ENCODE measurements around the gene CDK6.

Gene CDK6

GRCh38 chr7:92644406-92645113 is 191.8 kb downstream of the CDK6 start:
- no peak for DNase-seq (ENCODE audit: low read depth)

- DNase-seq (ENCODE audit: low read depth) = no peak
Observed at GRCh38 chr7:92643821-92644220, 192.6 kb downstream of the CDK6 start.

- peak; percentile 42 for DNase-seq (ENCODE audit: low read depth)
Observed at GRCh38 chr7:92641921-92642511, 194.4 kb downstream of the CDK6 start.

GRCh38 chr7:92639966-92640365 is 196.4 kb downstream of the CDK6 start:
- no peak for DNase-seq (ENCODE audit: low read depth)

- DNase-seq (ENCODE audit: low read depth) = no peak
Observed at GRCh38 chr7:92639213-92639896, 197.0 kb downstream of the CDK6 start.

GRCh38 chr7:92636018-92636560 is 200.3 kb downstream of the CDK6 start:
- no peak for DNase-seq (ENCODE audit: low read depth)

- DNase-seq (ENCODE audit: low read depth) = no peak
Observed at GRCh38 chr7:92635538-92635937, 200.8 kb downstream of the CDK6 start.

GRCh38 chr7:92634924-92635519 is 201.4 kb downstream of the CDK6 start:
- no peak for DNase-seq (ENCODE audit: low read depth)

GRCh38 chr7:92634205-92634604 is 202.2 kb downstream of the CDK6 start:
- no peak for DNase-seq (ENCODE audit: low read depth)

GRCh38 chr7:92633211-92633906 is 203.0 kb downstream of the CDK6 start:
- no peak for DNase-seq (ENCODE audit: low read depth)

- DNase-seq (ENCODE audit: low read depth) = no peak
Observed at GRCh38 chr7:92632791-92633190, 203.6 kb downstream of the CDK6 start.

- DNase-seq (ENCODE audit: low read depth) = no peak
Observed at GRCh38 chr7:92631850-92632487, 204.4 kb downstream of the CDK6 start.

- peak; percentile 13 for DNase-seq (ENCODE audit: low read depth)
Observed at GRCh38 chr7:92631067-92631849, 205.1 kb downstream of the CDK6 start.

- DNase-seq (ENCODE audit: low read depth) = no peak
Observed at GRCh38 chr7:92629779-92630178, 206.6 kb downstream of the CDK6 start.

- no peak for DNase-seq (ENCODE audit: low read depth)
Observed at GRCh38 chr7:92627956-92628355, 208.4 kb downstream of the CDK6 start.

GRCh38 chr7:92626281-92626809 is 210.0 kb downstream of the CDK6 start:
- no peak for DNase-seq (ENCODE audit: low read depth)

GRCh38 chr7:92625617-92626016 is 210.8 kb downstream of the CDK6 start:
- no peak for DNase-seq (ENCODE audit: low read depth)

GRCh38 chr7:92624298-92624996 is 211.9 kb downstream of the CDK6 start:
- DNase-seq (ENCODE audit: low read depth) = no peak

GRCh38 chr7:92623544-92623943 is 212.8 kb downstream of the CDK6 start:
- no peak for DNase-seq (ENCODE audit: low read depth)

GRCh38 chr7:92622685-92623084 is 213.7 kb downstream of the CDK6 start:
- DNase-seq (ENCODE audit: low read depth) = no peak

Measured in stimulated activated CD8-positive, alpha-beta memory T cell treated with anti-CD3 and anti-CD28 coated beads, Interleukin-4, amount 100 ng/mL, for 24 hours (primary cell).